Measurements from ENCODE around the gene DEPDC5. TPM values are rescaled to one million over a fixed set of nuclear protein-coding genes. Genes with fewer than 3 reads are reported as not detected.

The DEPDC5 gene
- total and polyA plus RNA-seq, 2 of the 8 experiments (the other 6 are each of a cell fraction or from before 2014, with no cell fraction given): 18.3 to 26.5 TPM

DNA sequence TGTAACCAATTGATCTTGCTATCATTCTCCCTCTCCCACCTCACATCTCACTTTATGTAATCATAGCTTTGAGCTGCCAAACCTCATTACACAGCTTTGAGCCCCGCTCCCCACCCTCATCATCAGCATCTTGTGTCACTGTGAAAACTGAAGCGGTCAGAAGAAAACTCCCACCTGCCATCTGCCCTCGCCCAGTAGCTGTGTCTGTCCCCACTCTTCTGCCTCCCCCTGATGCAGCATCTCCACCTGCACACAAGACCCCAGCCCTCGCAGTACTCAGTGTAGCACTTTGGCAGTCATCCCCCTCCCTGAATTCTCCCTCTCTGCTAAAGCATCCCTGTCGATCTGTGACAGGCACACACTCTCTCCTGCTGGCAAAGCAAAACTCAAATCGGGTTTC lies 130.2 kb downstream of the DEPDC5 start (continued):
- TF ChIP-seq, protein P1, sequence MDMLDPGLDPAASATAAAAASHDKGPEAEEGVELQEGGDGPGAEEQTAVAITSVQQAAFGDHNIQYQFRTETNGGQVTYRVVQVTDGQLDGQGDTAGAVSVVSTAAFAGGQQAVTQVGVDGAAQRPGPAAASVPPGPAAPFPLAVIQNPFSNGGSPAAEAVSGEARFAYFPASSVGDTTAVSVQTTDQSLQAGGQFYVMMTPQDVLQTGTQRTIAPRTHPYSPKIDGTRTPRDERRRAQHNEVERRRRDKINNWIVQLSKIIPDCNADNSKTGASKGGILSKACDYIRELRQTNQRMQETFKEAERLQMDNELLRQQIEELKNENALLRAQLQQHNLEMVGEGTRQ (IDR thresholded peaks at IDR 0.05; ENCODE audit: low read length): no peak
